GM03348 (cell line): ENCODE measurements around the gene OCLN.
"Not testable (repeated sequence)": the region's sequence is repeated elsewhere in the genome, so short reads cannot be mapped to it uniquely, and the experiment has no call there.

Experiments
- DNase-seq: peaks from one replicate; pipeline ENCODE4 v3.0.0; 2012; ENCODE audit warnings: low spot score

OCLN gene

DNA sequence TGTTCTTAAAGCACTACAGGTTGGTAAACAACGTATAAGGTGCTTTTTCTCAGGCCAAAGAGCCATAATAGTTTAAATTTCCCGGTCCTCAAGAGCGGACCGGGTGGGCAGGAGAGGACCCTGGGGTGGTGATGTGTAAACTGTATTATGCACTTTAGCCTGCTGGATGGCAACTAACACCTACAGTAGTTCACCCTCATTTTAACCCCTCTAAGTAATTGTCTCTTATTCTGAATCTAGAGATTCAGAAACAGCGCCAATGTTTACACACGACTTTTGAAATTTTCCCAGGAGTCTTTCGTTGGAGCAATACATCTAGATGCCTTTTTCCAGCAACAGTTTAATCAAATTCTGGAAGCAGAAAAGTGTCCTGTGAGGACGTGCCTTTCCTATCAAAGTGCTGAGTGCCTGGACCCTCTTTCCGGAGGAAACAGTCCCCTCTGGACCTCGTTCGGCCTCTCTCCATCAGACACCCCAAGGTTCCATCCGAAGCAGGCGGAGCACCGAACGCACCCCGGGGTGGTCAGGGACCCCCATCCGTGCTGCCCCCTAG lies 676 bp upstream of the OCLN start:
- DNase-seq = no peak

DNA sequence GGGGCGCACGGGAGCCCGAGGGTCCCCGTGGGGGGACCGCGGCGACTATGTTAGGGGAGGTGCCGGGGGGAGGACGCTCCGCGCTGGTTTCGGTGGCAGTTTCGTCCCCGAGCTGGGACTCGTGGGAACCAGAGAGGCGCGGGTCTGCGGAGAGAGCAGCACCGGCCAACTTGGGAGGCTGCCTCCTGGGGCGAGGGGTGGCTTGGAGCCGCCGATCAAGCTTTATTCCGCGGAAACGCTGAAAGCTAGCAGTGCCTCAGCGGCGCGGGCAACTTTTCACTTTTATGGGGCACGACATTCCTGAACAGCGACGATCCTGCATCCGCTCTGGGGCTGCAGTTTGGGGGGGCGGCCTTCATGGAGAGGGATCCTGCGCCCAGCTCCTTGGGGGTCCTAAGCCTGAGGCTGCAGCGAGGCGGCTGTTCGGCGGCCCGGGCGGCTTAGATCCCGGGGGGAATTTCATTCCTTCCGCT lies 369 bp downstream of the OCLN start:
- peak; percentile 23 for DNase-seq

DNA sequence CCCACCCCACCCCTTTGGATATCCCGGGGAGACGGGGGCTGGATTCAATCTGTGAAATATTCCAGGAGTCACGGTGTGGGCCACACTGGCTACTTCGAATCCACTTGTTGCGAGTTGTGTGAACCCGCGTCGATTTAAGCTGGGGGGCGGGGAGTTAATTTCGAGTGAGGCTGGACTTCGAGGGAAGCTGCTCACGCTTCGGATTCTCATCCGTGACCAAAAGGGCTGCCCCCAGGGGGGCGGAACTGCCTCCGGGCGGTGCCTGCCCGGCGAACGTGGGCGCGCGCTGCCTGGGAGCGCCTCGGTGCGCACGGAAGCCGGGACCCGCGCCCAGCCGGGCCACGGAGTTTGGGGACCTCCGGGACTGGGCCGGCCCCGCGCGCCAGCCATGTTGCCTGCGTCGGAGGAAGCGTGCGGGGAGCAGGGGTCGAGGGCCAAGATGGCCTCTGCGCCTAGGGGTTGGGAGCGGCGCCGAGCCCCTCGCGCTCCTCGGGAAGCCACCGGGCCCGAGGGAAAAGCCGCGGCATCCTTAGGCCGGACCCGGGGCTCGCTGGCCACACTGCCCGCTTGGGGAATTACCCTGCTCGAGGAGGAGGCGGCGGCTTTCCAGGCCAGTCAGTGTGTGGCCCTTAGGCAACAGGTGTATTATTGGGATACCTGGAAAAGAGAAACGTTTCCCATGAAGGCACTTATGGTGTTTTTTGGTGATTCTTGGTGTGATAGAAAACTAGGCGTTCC lies 975 bp downstream of the OCLN start:
- DNase-seq = peak; percentile 51

DNA sequence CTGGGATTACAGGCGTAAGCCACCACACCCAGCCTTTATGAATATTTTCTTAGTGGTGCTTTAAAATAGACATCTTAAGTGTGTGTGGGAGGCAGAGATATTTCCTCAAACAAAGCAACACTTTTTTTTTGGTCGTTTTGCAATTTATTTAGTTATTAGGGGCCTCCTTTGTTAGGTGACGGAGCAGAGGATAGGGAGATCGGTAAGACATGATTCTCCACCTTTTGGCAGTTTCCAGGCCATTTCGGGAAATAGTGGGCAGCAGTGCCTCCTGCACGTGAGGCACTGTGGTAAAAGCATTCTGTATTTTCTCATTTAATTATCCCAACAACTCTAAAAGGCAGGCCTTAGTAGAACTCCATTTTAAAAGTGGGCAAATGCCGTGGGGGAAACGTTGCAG lies 1.9 kb downstream of the OCLN start:
- no peak for DNase-seq

DNA sequence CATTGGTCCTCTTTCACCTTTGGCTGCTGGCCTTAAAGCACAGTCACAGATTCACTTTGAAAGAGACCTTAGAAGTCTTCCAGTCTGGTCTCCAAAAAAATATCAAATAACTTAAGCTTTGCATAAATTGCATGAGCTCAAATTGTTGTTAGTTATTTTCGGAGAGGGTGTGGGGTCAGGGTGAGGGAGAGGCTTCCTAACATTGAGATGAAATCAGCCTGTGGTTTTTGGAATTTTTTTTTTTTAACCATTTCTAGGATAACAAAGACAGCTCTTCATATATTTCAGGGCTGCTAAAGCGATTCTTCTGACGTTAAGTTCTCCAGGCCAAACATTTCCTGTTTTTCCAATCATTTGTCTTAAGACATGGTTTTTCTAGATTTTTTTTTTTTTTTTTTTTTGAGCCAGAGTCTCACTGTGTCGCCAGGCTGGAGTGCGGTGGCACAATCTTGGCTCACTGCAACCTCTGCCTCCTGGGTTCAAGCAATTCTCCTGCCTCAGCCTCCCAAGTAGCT lies 4.5 kb downstream of the OCLN start:
- no peak for DNase-seq

DNA sequence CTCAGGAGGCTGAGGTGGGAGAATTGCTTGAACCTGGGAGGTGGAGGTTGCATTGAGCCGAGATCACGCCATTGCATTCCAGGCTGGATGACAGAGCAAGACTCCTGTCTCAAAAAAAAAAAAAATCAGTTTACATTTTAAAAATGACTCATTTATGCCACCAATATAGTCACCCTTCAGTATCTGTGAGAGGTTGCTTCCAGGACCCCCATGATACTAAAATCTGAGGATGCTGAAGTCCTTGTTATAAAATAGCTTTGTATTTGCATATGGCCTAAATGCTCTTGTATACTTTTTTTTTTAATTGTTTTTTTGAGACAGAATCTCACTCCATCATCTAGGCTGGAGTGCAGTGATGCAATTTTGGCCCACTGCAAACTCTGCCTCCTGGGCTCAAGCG lies 5.8 kb downstream of the OCLN start:
- DNase-seq = no peak

DNA sequence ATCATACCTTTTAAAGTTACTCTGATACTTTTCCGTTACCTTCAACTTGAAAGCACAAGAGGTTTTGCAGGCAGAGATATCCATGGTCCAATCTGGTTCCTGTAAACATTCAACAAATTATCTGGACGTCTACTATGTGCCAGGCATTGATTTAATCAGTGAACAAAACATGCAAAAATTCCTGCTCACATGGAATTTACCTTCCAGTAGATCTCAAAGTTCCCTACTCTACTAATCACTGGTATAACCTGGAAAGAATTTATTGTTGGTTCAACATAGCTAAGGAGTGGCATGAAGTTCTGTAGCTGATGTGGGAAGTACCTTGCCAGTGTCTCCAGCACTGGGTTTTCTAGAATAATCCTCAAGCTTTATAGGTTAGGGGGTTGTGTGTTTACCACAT lies 9.8 kb downstream of the OCLN start:
- no peak for DNase-seq

DNA sequence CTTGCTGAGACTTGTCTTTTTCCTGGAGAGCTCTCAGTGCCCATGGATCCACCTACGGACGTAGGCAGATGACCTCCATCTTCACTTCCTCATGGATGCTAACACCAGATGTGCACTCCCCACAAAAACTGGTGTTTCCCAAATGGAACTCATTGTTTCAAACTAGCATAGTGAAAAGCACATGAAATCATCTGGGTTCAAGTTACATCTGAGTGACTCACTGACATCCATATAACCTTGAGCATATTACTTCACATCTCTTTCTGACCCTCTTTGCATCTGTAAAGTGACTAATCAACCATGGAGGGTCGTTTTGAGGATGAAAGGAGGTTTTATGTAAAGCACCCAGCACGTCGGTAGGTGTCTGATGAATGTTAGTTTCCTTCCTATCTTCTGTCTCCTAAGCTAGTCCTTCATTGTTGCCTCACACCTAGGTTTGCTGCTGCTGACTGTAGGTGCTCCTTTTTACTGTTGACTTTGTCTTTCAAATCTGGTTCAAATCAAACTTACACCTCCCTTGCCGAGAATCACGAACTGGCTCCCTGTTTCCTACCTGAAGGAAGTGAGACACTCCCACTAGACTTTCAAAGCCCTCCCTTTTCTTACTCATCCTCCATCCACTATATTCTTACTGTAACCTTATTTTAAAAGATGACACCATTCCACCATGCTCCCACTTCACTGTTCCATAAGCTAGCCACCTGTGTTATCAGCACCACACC lies 10.3 kb downstream of the OCLN start:
- DNase-seq = peak; percentile 41

DNA sequence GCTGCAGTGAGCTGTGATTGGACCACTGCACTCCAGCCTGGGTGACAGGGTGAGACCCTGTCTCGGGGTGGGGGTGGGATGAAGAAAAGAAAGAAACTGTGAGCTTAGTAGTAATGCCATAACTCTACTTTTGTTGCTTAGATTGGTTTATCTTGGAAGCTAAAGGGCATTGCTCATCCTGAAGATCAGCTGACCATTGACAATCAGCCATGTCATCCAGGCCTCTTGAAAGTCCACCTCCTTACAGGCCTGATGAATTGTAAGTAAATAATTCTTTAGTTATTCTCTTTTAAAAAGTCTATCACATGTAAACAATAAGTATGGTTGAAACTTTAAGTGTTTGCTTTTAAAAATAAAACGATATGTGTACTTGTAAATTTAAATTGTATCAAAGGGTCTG lies 11.4 kb downstream of the OCLN start:
- DNase-seq = no peak

DNA sequence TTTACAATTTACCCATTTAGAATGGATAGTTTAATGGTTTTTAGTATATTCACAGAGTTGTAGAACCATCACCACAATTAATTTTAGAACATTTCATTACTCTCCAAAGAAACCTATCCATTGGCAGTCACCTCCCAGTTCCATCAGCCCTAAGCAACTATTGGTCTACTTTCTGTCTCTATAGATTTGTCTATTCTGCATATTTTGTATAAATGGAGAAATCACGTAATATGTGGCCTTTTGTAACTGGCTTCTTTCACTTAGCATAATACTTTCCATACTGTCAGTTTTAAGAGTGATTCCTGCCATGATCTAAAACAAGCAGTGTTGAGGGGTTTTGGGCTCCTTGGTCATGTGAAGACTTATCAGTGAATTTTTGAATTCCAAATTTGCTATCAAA lies 12.7 kb downstream of the OCLN start:
- DNase-seq = no peak

DNA sequence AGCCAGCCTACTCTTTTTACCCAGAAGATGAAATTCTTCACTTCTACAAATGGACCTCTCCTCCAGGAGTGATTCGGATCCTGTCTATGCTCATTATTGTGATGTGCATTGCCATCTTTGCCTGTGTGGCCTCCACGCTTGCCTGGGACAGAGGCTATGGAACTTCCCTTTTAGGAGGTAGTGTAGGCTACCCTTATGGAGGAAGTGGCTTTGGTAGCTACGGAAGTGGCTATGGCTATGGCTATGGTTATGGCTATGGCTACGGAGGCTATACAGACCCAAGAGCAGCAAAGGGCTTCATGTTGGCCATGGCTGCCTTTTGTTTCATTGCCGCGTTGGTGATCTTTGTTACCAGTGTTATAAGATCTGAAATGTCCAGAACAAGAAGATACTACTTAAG lies 16.6 kb downstream of the OCLN start:
- DNase-seq = no peak

DNA sequence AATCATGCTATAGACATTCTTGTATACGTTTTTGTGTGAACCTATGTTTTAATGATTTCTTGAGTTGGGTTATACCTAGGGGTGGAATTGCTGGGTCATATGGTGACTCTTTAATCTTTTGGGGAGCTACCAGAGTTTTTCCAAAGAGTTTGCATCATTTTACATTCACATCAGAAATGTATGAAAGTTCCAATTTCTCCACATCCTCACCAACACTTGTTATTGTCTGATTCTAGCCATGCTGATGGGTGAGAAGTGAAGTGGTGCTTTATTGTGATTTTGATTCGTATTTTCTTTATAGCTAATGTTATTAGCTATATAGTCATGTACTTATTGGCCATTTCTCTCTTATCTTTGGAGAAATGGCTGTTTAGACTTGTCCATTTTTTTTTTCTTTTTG lies 18.1 kb downstream of the OCLN start:
- no peak for DNase-seq

DNA sequence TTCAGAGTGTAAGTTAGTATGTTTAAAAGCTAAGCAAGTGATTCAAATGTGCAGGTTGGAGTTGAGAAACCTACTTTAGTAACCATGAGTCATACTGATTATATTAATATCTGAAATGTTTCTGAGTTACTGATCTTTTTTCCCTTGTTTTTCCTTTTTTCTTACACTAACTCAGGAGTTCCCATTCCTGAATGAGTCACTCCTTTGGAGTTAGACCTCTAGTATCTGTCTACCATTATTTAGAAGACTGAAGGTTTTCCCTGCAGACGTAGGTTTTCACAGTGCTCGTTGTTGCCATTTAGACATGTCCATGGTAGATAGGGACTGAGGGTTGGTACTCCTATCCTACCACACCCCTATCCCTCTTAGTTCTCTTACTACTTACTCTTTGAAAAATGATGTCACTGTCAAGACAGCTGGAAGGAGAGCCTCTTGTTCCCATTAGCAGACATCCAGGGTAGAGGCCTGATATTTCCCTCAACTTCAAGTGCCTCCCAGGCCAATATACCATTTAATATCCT lies 20.2 kb downstream of the OCLN start:
- DNase-seq = peak; percentile 46

DNA sequence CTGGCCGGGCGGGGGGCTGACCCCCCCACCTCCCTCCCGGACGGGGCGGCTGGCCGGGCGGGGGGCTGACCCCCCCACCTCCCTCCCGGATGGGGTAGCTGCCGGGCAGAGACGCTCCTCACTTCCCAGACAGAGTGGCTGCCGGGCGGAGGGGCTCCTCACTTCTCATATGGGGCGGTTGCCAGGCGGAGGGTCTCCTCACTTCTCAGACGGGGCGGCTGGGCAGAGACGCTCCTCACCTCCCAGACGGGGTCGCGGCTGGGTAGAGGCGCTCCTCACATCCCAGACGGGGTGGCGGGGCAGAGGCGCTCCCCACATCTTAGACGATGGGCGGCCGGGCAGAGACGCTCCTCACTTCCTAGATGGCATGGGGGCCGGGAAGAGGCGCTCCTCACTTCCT lies 23.0 kb downstream of the OCLN start:
- DNase-seq = not testable (repeated sequence)

DNA sequence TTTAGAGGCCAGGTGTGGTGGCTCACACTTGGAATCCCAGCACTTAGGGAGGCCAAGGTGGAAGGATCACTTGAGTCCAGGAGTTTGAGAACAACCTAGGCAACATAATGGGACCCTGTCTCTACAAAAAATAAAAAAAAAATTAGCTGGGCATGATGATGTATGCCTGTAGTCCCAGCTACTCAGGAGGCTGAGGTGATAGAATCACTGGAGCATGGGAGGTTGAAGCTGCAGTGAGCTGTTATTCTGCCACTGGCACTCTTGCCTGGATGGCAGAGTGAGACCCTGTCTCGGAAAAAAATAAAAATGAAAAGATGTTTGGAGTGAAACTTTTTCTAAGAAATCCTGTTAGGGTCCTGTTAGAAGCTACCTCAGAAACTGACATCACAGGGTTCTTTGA lies 24.2 kb downstream of the OCLN start:
- DNase-seq = no peak

DNA sequence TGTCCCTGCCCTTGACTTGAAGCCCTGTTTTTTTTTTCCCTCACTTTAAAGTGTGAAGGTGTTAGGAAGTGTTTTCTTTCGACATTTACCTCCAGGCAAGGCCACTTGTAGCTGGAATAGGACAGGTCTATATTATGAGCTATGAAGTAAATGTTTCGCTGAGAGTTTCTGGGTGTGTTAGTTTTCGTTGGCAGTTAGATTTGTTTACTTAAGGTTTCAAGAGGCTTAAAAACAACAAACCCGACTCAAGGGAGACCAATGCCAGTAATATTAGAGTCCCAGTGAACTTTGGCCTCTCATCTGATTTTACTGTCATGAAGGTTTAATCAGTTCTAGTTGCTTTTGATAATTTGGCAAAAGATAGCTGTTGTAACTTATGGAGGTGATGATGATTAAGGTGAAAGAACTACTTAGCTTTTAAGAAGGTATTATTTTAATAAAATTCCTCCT lies 25.2 kb downstream of the OCLN start:
- no peak for DNase-seq

DNA sequence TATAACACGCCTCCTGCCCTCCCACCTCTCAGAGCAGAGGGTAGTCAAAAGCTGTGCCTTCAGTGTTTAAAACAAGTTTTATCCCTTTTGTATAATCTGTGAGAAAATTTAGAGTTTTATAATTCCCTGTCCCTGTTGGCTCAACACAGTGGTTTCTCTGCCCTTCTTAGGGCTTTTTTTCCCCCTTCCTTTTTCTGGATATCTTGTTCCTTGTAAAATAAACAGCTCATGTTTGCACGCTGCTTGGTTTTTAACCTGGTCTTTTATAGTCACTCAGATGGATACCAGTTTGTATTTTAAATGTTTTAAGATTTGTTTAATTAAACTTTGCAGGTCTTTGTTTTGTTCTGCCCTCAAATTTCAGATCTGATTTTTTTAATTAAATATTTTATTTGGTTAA lies 26.7 kb downstream of the OCLN start:
- no peak for DNase-seq

DNA sequence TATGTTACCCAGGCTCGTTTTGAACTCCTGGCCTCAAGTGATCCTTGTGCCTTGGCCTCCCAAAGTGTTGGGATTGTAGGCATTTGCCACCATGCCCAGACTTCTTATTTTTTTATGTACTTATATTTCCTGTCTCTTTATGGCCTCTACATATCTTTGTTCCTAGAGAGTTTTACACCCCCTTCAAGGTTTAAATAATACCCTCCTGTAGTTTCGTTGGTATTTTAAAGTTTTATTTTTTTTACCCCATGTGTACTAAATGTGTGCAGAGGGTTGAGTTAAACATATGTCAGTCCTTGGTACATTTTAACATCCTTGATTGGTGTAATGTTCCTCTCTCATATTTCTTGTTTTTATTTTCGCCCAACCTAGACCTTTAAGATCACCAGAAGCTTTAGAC lies 29.4 kb downstream of the OCLN start:
- no peak for DNase-seq

DNA sequence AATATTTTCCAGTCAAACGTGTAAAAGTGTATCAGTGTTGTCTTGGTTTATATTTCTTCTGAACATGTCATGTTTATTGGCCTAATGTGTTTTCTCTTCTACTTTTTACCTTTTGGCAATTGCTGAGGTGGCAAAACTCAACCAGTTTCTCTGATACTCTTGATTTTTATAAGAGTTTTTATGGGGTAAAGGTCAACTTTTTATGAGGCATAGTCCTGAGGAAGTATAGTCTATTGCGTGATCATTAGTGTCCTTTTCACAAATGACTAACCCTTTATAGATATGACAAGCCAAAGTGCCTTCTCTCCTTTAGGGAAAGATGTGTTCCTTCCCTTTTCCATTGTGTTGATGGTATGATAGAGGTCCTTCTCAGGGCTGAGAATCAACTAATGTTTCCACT lies 32.9 kb downstream of the OCLN start:
- DNase-seq = no peak

DNA sequence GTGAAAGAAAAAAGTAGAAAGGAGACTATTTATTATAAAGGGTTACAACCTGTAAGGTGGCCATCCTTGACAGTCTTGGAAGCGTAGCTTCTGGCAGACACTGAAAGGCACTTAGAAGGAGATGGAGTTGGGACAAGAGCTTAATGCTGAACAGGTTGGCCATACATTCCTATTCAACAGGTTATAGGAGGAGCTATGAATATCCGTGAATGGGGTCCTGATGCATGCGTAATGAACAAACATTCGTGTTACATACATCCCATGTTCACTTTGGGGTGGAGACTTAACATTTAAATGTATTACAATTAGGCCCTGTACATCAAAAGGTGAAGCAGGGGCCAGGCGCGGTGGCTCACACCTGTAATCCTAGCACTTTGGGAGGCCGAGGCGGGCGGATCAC lies 34.1 kb downstream of the OCLN start:
- DNase-seq = no peak

DNA sequence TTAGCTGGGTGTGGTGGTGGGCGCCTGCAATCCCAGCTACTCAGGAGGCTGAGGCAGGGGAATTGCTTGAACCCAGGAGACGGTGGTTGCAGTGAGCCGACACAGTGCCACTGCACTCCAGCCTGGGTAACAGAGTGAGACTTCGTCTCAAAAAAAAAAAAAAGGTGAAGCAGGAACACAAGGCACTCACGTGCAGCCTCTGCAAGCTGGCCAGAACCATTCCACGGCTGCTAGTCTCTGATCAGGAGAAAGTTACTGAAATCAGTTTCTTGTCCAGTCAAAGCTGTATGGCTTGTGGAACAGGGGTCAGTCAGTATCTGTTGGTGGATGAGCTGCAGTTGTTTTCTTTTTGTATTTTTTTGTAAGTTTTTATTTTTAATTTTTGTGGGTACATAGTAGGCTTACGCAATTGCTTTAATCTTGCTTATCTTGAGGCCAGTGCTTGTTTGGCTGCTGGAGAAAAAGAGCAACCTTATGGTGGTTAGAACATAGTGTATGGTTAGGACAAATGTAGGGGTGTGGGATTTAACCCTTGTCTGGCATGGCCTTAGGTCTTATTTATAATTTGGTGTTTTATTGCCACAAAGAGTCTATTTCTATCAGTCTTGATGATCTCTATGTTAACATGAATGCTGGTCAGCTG lies 34.7 kb downstream of the OCLN start:
- no peak for DNase-seq

DNA sequence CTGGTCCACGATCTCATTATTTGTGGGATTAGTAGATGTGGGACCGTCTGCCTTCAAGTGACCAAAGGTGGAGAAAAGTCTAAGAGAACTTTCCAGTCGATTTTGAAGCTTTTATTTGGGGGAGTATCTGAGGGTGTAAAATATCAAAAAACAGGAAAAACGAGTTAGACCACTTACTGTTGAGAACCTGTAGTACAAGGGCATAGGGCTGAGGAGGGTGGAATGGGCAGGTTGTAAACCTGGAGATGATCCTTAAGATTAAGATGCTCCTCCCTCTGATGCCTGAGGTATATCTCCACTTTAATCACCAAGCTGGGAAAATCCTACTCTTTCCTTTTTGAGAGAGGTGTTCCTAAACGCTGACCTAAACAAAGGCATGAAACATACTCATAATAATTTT lies 35.4 kb downstream of the OCLN start:
- DNase-seq = no peak
